Liver (tissue), 9 donors: ENCODE measurements around the gene NAMPT. TPM values are rescaled to one million over a fixed set of nuclear protein-coding genes. Genes with fewer than 3 reads are reported as not detected.

Experiments used
- DNase-seq: peaks from one replicate; pipeline ENCODE4 v3.0.0-alpha.2; 2017; ENCODE audit warnings: low spot score
- H3K27ac ChIP-seq, 2 donors: one replicate each; pipeline ENCODE4 v1.7.0; 2013; ENCODE audit warnings: inconsistent platforms in 2 of 2, low read length in 2 of 2, control low read depth in 1 of 2, low read depth in 1 of 2, mild to moderate bottlenecking in 1 of 2
- H3K27me3 ChIP-seq, 4 donors: one replicate each; pipeline versions ENCODE4 v1.6.1 to v1.7.0; 2013; ENCODE audit warnings: low read length in 3 of 4, inconsistent platforms in 1 of 4, mild to moderate bottlenecking in 1 of 4, moderate library complexity in 1 of 4; ENCODE audit not compliant: control insufficient read depth in 4 of 4, insufficient read depth in 4 of 4
- H3K36me3 ChIP-seq, 4 donors: one replicate each; pipeline versions ENCODE4 v1.6.1 to v1.7.0; 2013; ENCODE audit warnings: low read length in 3 of 4, mild to moderate bottlenecking in 3 of 4, low read depth in 1 of 4, moderate library complexity in 1 of 4; ENCODE audit not compliant: control insufficient read depth in 4 of 4, insufficient read depth in 3 of 4
- H3K4me1 ChIP-seq, 4 donors: one replicate each; pipeline versions ENCODE4 v1.6.1 to v1.7.0; 2013; ENCODE audit warnings: low read length in 3 of 4, mild to moderate bottlenecking in 3 of 4, moderate library complexity in 1 of 4; ENCODE audit not compliant: control insufficient read depth in 4 of 4, insufficient read depth in 4 of 4
- H3K4me3 ChIP-seq, 3 donors: one replicate each; pipeline versions ENCODE4 v1.6.1 to v1.7.0; 2013; ENCODE audit warnings: low read length in 3 of 3, control low read depth in 1 of 3, low read depth in 1 of 3, mild to moderate bottlenecking in 1 of 3
- H3K9ac ChIP-seq, 2 donors: one replicate each; pipeline ENCODE4 v1.7.0; 2013; ENCODE audit warnings: low read length in 2 of 2, mild to moderate bottlenecking in 2 of 2, moderate library complexity in 2 of 2, control low read depth in 1 of 2, low read depth in 1 of 2
- H3K9me3 ChIP-seq, 4 donors: one replicate each; pipeline versions ENCODE4 v1.6.1 to v1.7.0; 2013; ENCODE audit warnings: low read length in 3 of 4; ENCODE audit not compliant: control insufficient read depth in 4 of 4
- FOXA1 ChIP-seq: IDR thresholded peaks from 2 replicates; pipeline ENCODE4 v1.6.1; 2016; ENCODE audit warnings: antibody characterized with exemption
- GABPA ChIP-seq, 2 donors: IDR thresholded peaks in 1 of 2; conservative IDR thresholded peaks in 1 of 2; 2 replicates each; pipeline ENCODE4 v1.6.1; 2016; ENCODE audit warnings: antibody characterized with exemption in 2 of 2, mild to moderate bottlenecking in 1 of 2, moderate library complexity in 1 of 2
- HNF4A ChIP-seq, 2 donors: conservative IDR thresholded peaks; 2 replicates each; pipeline ENCODE4 v1.6.1; 2016; ENCODE audit warnings: antibody characterized with exemption in 2 of 2, mild to moderate bottlenecking in 2 of 2
- HNF4G ChIP-seq: IDR thresholded peaks from 2 replicates; pipeline ENCODE4 v1.6.1; 2016; ENCODE audit warnings: antibody characterized with exemption
- JUND ChIP-seq, 2 donors: IDR thresholded peaks; 2 replicates each; pipeline ENCODE4 v1.6.1; 2016; ENCODE audit warnings: antibody characterized with exemption in 2 of 2
- NR2F2 ChIP-seq: IDR thresholded peaks from 2 replicates; pipeline ENCODE4 v1.6.1; 2016; ENCODE audit warnings: antibody characterized with exemption
- RAD21 ChIP-seq, 2 donors: IDR thresholded peaks; 2 replicates each; pipeline ENCODE4 v1.6.1; 2016; ENCODE audit warnings: antibody characterized with exemption in 2 of 2, mild to moderate bottlenecking in 2 of 2
- RXRA ChIP-seq, 2 donors: IDR thresholded peaks; 2 replicates each; pipeline ENCODE4 v1.6.1; 2017 to 2018; ENCODE audit warnings: antibody characterized with exemption in 2 of 2, mild to moderate bottlenecking in 1 of 2
- SP1 ChIP-seq: IDR thresholded peaks from 2 replicates; pipeline ENCODE4 v1.6.1; 2018; ENCODE audit warnings: antibody characterized with exemption, mild to moderate bottlenecking
- WGBS: extraction: QIAGEN DNeasy Blood & Tissue Kit; methylation state at CpG from one replicate; pipeline ENCODE4 v1.1.7; 2013; 5-methylcytosine and 5-hydroxymethylcytosine counted together
- polyA plus RNA-seq, 2 donors: library from polyadenylated mRNA; stranded (reverse) in 1 of 2; unstranded in 1 of 2; fragments of 200-250 nt in 1 of 2; fragments of >200 nt in 1 of 2; fragmentation: Nextera tagmentation in 1 of 2; extraction: Ambion mirVana in 1 of 2; gene quantifications; one replicate each; pipeline versions ENCODE4 v1.2.1 to v1.2.3, GENCODE V29; 2013 to 2015
- total RNA-seq, 2 donors: library from RNA; depleted of rRNA; stranded (reverse); fragments of >200 nt; gene quantifications; one replicate each; pipeline ENCODE4 v1.2.3, GENCODE V29; 2014
- TF ChIP-seq, protein P1 (sequence below): fragments of 150-350 bp; IDR thresholded peaks from 2 replicates; pipeline ENCODE4 v1.5.1; 2017; ENCODE audit warnings: improper control_type of control experiment, low read depth, low read length; ENCODE audit not compliant: missing input control
- TF ChIP-seq, protein P2 (sequence below): IDR thresholded peaks from 2 replicates; pipeline ENCODE4 v1.6.1; 2016; ENCODE audit warnings: antibody characterized with exemption, mild to moderate bottlenecking
- donor health status: healthy.
- donor health status: healthy.
- donor health status: healthy.
- donor health status: healthy.
- donor health status: healthy.

NAMPT gene
- total and polyA plus RNA-seq, 4 donors, result 20.8 to 444 (median 160) TPM

GRCh38 chr7:106332201-106332600 lies 47.4 kb upstream of the NAMPT start:
- TF ChIP-seq, protein P1, sequence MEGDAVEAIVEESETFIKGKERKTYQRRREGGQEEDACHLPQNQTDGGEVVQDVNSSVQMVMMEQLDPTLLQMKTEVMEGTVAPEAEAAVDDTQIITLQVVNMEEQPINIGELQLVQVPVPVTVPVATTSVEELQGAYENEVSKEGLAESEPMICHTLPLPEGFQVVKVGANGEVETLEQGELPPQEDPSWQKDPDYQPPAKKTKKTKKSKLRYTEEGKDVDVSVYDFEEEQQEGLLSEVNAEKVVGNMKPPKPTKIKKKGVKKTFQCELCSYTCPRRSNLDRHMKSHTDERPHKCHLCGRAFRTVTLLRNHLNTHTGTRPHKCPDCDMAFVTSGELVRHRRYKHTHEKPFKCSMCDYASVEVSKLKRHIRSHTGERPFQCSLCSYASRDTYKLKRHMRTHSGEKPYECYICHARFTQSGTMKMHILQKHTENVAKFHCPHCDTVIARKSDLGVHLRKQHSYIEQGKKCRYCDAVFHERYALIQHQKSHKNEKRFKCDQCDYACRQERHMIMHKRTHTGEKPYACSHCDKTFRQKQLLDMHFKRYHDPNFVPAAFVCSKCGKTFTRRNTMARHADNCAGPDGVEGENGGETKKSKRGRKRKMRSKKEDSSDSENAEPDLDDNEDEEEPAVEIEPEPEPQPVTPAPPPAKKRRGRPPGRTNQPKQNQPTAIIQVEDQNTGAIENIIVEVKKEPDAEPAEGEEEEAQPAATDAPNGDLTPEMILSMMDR, result no peak
- TF ChIP-seq SP1 (no peak), FOXA1 (no peak), RAD21 (IDR thresholded peaks at IDR 0.05) (no peak), HNF4A (conservative IDR thresholded peaks at IDR 0.05) (no peak), JUND (IDR thresholded peaks at IDR 0.05) (no peak)
- WGBS, result 89% methylated on average over 4 of the region's 4 CpGs
- H3K9ac ChIP-seq, result no peak overlapping the region

DNA sequence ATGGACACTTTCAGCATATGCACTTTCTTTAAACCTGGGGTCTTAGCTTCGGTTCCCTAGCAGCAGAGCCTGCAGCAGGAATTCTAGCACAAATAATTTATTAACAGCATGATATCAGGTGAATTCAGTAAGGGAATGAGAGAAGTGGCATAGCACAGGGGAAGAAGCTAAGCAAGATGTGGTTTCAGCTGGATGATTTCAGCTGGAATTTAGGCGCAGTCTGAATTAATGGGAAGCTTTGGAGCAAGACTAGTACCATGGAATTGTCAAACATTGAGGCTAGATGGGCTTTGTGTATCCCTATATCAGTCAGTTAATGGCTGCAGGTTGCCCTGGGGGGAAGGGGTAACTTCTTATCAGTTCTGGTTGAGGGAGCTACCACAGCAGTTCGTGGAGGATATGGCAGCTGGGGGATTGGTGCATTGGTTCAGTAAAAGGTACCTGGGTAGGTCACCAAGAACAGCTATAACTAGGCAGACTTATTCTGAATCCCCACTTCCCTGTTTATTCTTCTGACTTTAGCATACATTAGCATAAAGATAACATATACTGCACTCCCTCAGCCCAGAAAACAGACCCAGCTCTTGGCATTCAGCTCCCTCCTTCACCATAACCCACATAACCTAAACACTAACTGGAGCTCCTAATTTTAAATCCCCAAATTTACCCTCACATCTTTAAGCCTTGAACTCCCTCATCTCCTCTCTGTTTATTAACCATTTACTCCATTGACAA lies 46.8 kb upstream of the NAMPT start:
- H3K36me3 ChIP-seq, result no peaks in the 10 kb centered on the region
- H3K27ac ChIP-seq, result no peak overlapping the region
- no peak for TF ChIP-seq HNF4G
- no peak for TF ChIP-seq GABPA (IDR thresholded peaks at IDR 0.05 in 1 of 2, conservative IDR thresholded peaks at IDR 0.05 in 1 of 2)
- TF ChIP-seq, protein P1, result no peak
- TF ChIP-seq, protein P2, sequence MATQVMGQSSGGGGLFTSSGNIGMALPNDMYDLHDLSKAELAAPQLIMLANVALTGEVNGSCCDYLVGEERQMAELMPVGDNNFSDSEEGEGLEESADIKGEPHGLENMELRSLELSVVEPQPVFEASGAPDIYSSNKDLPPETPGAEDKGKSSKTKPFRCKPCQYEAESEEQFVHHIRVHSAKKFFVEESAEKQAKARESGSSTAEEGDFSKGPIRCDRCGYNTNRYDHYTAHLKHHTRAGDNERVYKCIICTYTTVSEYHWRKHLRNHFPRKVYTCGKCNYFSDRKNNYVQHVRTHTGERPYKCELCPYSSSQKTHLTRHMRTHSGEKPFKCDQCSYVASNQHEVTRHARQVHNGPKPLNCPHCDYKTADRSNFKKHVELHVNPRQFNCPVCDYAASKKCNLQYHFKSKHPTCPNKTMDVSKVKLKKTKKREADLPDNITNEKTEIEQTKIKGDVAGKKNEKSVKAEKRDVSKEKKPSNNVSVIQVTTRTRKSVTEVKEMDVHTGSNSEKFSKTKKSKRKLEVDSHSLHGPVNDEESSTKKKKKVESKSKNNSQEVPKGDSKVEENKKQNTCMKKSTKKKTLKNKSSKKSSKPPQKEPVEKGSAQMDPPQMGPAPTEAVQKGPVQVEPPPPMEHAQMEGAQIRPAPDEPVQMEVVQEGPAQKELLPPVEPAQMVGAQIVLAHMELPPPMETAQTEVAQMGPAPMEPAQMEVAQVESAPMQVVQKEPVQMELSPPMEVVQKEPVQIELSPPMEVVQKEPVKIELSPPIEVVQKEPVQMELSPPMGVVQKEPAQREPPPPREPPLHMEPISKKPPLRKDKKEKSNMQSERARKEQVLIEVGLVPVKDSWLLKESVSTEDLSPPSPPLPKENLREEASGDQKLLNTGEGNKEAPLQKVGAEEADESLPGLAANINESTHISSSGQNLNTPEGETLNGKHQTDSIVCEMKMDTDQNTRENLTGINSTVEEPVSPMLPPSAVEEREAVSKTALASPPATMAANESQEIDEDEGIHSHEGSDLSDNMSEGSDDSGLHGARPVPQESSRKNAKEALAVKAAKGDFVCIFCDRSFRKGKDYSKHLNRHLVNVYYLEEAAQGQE, result no peak
- no peak for TF ChIP-seq RXRA (IDR thresholded peaks at IDR 0.05)
- no peak for TF ChIP-seq NR2F2
- H3K9me3 ChIP-seq, result peaks cover 0 to 3% (median 0%) of the 10 kb centered on the region in 4 donors
- H3K4me1 ChIP-seq, result peaks cover 1 to 31% (median 14%) of the 10 kb centered on the region in 4 donors
- H3K27me3 ChIP-seq, result no peaks in the 10 kb centered on the region
- no peak overlapping the region for H3K9ac ChIP-seq
- 74% methylated on average over 3 of the region's 3 CpGs for WGBS
- DNase-seq, result no peak
- no peak overlapping the region for H3K4me3 ChIP-seq

More at GRCh38 chr7:106332201-106332600, 47.4 kb upstream of the NAMPT start:
- Histone ChIP-seq H3K9me3 (peaks cover 0 to 8% (median 3%) of the 10 kb centered on the region in 4 donors), H3K27ac (no peak overlapping the region), H3K36me3 (no peaks in the 10 kb centered on the region), H3K4me3 (no peak overlapping the region), H3K4me1 (peaks cover 0 to 25% (median 10%) of the 10 kb centered on the region in 4 donors), H3K27me3 (no peaks in the 10 kb centered on the region)
- no peak for DNase-seq
